ENCODE measurements around the gene ZNF417.
A peak's percentile ranks its signal among the peaks of the same experiment; 100 is the strongest.
"Not testable (repeated sequence)": the region's sequence is repeated elsewhere in the genome, so short reads cannot be mapped to it uniquely, and the experiment has no call there.

Gene ZNF417

GRCh38 chr19:57916168-57916995 lies at the start of gene ZNF417:
ZNF417 (minus strand) TSS chr19:57916592; CDS start chr19:57916411, 181 bp downstream.
- DNase-seq (ENCODE audit: low read depth, low spot score): peak; percentile 82

- DNase-seq (ENCODE audit: low read depth, low spot score): no peak
Measured at GRCh38 chr19:57964761-57965160, 48.4 kb upstream of the ZNF417 start.

GRCh38 chr19:57961785-57962184 lies 45.4 kb upstream of the ZNF417 start:
- no peak for DNase-seq (ENCODE audit: low read depth, low spot score)

GRCh38 chr19:57954996-57955395 lies 38.6 kb upstream of the ZNF417 start:
- no peak for DNase-seq (ENCODE audit: low read depth, low spot score)

GRCh38 chr19:57949702-57950101 lies 33.3 kb upstream of the ZNF417 start:
- DNase-seq (ENCODE audit: low read depth, low spot score): no peak

DNA sequence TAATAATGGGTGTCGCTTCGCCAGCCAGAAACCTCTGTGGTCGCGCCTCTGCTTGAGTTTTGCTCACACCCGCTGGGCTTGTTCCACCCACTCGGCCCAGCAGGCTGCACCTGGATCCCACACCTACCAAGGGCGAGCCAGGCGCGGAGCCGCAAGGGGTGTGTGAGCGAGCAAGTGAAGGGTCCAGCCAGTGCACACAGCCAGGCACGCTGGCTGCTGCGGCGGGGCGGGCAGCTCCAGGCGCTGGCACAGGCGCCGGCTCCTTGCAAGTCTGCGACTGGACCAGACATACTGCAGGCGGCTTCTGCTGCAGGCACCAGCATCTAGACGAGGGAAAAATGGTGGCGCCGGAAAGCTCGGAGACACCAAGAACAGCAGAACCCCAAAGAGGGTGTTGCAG lies 32.9 kb upstream of the ZNF417 start:
- no peak for DNase-seq (ENCODE audit: low read depth, low spot score)

DNA sequence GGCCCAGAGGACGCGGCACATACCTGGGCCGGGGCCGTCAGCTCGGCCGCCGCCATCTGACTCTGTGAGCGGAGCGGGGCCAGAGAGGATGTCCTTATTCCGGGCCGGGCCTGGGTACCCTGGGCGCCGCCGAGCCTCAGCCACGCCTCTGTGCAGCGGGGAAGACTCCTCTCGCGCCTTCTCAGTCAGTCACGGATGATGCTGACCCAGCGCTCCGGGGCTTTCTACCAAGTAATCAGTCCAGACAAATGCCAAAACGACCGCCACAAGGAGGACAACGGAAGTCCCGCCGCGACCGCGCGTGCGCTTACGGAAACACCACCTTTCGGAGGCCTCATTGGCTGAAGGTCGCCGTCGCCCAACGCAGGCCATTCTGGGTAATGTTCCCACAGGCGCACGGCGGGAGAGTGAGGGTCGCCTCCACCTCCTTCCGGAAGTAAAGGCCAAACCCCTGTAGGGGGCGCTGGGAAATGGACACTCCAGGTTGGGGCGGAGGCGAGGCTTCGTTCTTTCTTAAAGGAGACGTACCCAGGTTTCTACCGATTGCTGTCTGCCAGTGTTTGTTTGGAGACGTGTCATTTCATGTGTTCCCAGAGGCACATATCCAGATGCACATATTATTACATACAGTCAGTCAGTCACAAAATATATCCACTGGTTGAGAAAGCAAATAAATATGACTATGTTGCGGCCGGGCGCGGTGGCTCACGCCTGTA lies 31.2 kb upstream of the ZNF417 start, which contains the start of gene ZNF256:
ZNF256 (minus strand) TSS at position 288 of the 716 bp plus-strand sequence; CDS start at position 56, 232 bp downstream.
- peak; percentile 79 for DNase-seq (ENCODE audit: low read depth, low spot score)

DNA sequence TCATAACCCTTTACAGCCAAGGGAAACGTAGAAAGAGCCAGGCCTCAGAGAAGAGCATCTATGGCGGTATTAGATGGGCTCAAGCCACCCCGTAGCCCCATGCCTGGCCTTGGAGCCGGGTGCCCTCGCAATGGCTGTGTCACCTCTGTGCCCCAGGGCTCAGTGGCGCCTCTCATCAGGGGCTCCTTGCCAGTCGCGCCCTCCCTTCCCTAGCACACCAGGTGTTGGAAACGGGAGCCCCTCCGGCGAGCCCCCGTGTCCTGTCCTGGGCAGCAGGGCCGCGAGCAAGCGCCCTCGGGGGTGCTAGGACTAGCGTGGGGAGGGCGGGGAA lies 30.7 kb upstream of the ZNF417 start:
- no peak for DNase-seq (ENCODE audit: low read depth, low spot score)

DNA sequence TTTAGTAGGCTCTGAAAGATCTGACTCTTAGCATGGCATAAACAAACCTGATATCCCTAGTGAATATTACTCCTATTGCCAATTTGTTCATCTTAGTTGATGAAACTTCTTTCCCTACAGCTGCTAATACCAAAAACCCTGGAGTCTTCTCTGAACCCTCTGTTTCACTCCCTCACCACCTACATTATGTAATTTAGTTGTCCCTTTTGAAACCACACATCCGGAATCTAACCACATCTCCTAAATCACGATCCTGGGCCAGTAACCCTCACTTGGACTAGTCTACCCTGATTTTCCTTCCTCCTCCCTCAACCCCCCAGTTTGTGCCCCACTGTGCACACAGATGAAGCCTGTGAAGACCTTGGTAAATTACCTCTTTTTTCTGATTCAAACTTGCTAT lies 29.9 kb upstream of the ZNF417 start:
- no peak for DNase-seq (ENCODE audit: low read depth, low spot score)

DNA sequence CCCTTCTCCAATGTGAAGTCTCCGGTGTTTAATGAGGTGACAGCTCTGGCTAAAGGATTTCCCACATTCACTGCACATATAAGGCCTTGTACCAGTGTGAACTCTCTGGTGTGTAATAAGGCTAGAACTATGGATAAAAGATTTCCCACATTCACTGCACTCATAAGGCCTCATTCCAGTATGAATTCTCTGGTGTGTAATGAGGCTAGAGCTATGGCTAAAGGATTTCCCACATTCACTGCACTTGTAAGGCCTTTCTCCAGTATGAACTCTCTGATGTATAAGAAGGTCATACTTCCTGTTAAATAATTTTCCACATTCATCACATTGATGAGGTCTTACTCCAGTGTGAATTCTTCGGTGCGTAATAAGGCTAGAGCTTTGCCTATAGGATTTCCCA lies 25.2 kb upstream of the ZNF417 start:
- DNase-seq (ENCODE audit: low read depth, low spot score): no peak

DNA sequence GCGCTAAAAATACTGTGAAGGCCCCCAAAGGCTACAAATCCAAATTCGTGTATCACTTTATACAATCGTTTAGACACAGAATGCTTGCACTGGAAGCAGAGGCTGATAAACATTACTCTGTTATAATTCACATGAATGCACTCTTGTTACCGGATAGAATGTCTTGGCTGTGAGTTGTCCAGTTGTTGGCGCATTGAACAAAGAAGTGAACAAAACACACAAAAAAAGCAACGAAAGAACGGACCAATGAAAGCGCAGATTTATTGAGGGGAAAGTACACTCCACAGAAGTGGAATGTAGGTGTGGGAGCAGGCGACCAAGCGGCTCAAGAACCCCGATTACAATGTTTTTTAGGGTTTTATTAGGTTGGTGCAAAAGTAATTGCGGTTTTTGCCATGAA lies 19.3 kb upstream of the ZNF417 start:
- DNase-seq (ENCODE audit: low read depth, low spot score): no peak

- peak; percentile 53 for DNase-seq (ENCODE audit: low read depth, low spot score)
Measured at GRCh38 chr19:57934820-57935665, 18.7 kb upstream of the ZNF417 start, which contains the start of gene ZNF418. ZNF418 (minus strand) TSS chr19:57935402; CDS start chr19:57933822, 1,580 bp downstream.

DNA sequence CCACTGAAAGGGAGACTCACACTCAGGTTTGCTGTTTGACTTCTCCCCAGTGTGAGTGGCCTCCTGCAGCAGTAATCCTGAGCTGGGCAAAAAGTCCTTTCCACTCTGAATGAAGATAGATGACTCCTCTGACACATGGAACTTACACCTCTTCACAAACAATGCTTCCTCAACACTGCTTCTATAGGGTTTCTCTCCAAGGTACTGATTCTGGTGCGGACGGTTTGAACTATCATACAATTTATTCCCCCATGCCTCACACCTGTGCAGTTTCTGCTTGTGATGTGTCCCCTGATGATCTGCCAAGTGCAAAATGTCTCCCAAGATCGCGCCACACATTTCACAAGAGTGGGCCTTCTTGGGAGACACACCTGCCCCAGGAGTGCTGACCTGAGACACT lies 11.2 kb upstream of the ZNF417 start:
- DNase-seq (ENCODE audit: low read depth, low spot score): no peak

GRCh38 chr19:57914531-57914930 lies 1.9 kb downstream of the ZNF417 start:
- DNase-seq (ENCODE audit: low read depth, low spot score): no peak

DNA sequence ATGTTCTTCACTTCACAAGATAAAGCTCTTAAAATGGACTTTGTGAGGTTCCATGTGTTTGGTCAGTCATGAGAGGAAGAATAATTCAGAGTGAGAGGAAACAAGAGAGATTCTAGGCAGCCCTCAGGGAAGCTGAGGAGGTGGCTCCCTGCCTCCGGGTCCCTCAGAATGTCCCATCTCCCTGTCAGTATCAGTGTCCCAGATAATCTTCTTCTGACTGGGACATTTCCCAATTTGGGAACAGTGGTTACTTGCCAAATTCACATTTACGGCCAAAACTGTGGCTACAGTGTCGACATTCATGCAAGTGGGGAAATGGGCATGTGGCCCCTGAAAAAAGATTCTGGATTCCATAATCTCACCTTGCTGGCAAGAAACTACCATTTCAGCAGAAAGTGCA lies 9.0 kb downstream of the ZNF417 start:
- DNase-seq (ENCODE audit: low read depth, low spot score): no peak

DNA sequence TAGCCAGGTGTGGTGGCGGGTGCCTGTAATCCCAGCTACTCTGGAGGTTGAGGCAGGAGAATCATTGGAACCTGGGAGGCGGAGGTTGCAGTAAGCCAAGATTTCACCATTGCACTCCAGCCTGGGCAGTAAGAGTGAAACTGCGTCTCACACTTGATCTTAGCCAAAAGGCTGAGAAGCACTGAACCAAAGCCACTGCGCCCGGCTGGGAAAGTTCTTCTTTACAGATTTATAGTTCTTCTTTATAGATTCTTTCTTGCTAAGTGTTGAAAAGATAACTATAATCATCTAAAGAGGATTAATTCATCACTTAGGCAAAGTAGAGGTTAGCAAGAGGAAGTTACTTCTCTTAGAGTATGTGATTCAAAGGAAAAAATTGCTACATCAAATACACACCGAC lies 11.1 kb downstream of the ZNF417 start:
- no peak for DNase-seq (ENCODE audit: low read depth, low spot score)

GRCh38 chr19:57903618-57904184 lies 12.7 kb downstream of the ZNF417 start:
- DNase-seq (ENCODE audit: low read depth, low spot score): no peak

- no peak for DNase-seq (ENCODE audit: low read depth, low spot score)
Measured at GRCh38 chr19:57900311-57900710, 16.1 kb downstream of the ZNF417 start.

GRCh38 chr19:57890706-57891105 lies 25.7 kb downstream of the ZNF417 start:
- not testable (repeated sequence) for DNase-seq (ENCODE audit: low read depth, low spot score)

- peak; percentile 56 for DNase-seq (ENCODE audit: low read depth, low spot score)
Measured at GRCh38 chr19:57888560-57889231, 27.7 kb downstream of the ZNF417 start, which contains the start of gene ZNF814. ZNF814 (minus strand) TSS chr19:57889037; CDS start chr19:57888802, 235 bp downstream.

DNA sequence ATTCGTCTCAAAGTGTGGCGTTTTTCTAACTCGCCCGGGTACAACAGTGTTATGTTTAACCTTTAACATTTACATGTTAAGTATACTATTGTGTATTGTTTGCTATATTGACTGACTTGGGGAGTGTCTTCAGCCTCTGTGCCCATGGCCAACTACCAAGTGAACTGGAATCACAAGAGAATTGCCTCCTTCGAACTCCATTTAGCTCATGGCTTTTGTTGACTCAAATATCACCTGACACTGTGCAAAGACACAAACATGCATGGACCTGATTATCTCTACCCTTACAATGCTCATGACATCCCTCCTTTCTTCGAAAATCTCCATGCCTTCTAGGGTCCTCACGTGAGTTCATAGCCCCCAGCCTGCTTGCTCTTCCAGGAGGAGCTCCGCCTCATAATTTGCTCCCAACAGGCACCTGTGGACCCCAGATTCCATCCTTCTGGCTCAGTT lies 28.3 kb downstream of the ZNF417 start:
- no peak for DNase-seq (ENCODE audit: low read depth, low spot score)
